Epithelial cell of umbilical artery (primary cell): ENCODE data around the gene EIF2A. TPM values are rescaled to one million over a fixed set of nuclear protein-coding genes. Genes with fewer than 3 reads are reported as not detected.

Source experiments
- total RNA-seq: library from RNA; depleted of rRNA; stranded (reverse); fragments of >200 nt; gene quantifications from 2 replicates; pipeline ENCODE4 v1.2.3, GENCODE V29; 2014

The EIF2A gene
- total RNA-seq: 167 and 315 TPM in 2 replicates

GRCh38 chr3:150546226-150547044, at the start of gene EIF2A, which contains the start of gene SERP1:
Gene EIF2A, plus strand, starts transcription at chr3:150546787. Its CDS starts 16 bp downstream, at chr3:150546803.
Gene SERP1, minus strand, starts transcription at chr3:150546496. Its CDS starts 361 bp downstream, at chr3:150546135.

GRCh38 chr3:150603153-150603979, 56.8 kb downstream of the EIF2A start, which contains the start of gene SELENOT:
Gene SELENOT, plus strand, starts transcription at chr3:150603321. Its CDS starts 42 bp downstream, at chr3:150603363.

Other genes with a start within 250 kb of the EIF2A start
- gene TSC22D2, start 138.5 kb upstream of the EIF2A start, total RNA-seq: 5.2 TPM in 2 replicates
- 169 and 227 TPM in 2 replicates for gene SERP1, start 291 bp upstream of the EIF2A start, total RNA-seq
- 109 and 149 TPM in 2 replicates for gene SELENOT, start 56.5 kb downstream of the EIF2A start, total RNA-seq
- not detected in 2 replicates for gene ERICH6, start 157.1 kb downstream of the EIF2A start, total RNA-seq
- gene SIAH2, start 216.4 kb downstream of the EIF2A start, total RNA-seq: 18.7 and 24.7 TPM in 2 replicates